Tibial nerve (tissue), 4 donors: Measurements from ENCODE around the gene TANC2.

ENCODE experiments used
- CTCF ChIP-seq, 5 experiments: fragments of 200-600 bp in 3 of 5; fragments of 450-650 bp in 2 of 5; sonication (generic) in 3 of 5; IDR thresholded peaks; one replicate each; pipeline ENCODE4 v1.5.1; 2016 to 2019; ENCODE audit warnings: antibody characterized with exemption in 5 of 5, mild to moderate bottlenecking in 3 of 5, moderate library complexity in 2 of 5
- EP300 ChIP-seq, 2 donors: sonication (generic); formaldehyde crosslinking; IDR thresholded peaks; one replicate each; pipeline ENCODE4 v1.6.1; 2017; ENCODE audit warnings: antibody characterized with exemption in 2 of 2, mild to moderate bottlenecking in 1 of 2
- POLR2A ChIP-seq, 2 donors: fragments of 450-650 bp; IDR thresholded peaks; one replicate each; pipeline ENCODE4 v1.6.1; 2017; ENCODE audit warnings: antibody characterized with exemption in 2 of 2, mild to moderate bottlenecking in 2 of 2, moderate library complexity in 2 of 2

GRCh38 chr17:62927083-62927482 is 39.0 kb upstream of the TANC2 start:
- TF ChIP-seq CTCF (IDR thresholded peaks at IDR 0.05), result no peak
- no peak for TF ChIP-seq POLR2A (IDR thresholded peaks at IDR 0.05)
- TF ChIP-seq EP300 (IDR thresholded peaks at IDR 0.05), result no peak
